HepG2 (cell line): ENCODE results near the gene TXNRD2. TPM values are rescaled to one million over a fixed set of nuclear protein-coding genes. Genes with fewer than 3 reads are reported as not detected.

Experiments
- BRCA1 ChIP-seq: sonication (generic); formaldehyde crosslinking; IDR thresholded peaks from 2 replicates; pipeline ENCODE4 v1.4.0; 2020; ENCODE audit warnings: missing genetic modification reagents
- CTCF ChIP-seq: sonication (generic); formaldehyde crosslinking; IDR thresholded peaks from 2 replicates; pipeline ENCODE4 v1.5.0; 2020; ENCODE audit warnings: mild to moderate bottlenecking, missing genetic modification reagents, moderate library complexity
- GATA4 ChIP-seq: sonication (generic); IDR thresholded peaks from 2 replicates; pipeline ENCODE4 v1.6.1; 2016; ENCODE audit warnings: antibody characterized with exemption, low read depth, borderline replicate concordance
- MBNL3 ChIP-seq: fragments of 250-450 bp; sonication (Bioruptor Pico); conservative IDR thresholded peaks from 2 replicates; pipeline ENCODE4 v1.8.0; 2022; ENCODE audit warnings: mild to moderate bottlenecking, inconsistent platforms
- MZF1 ChIP-seq: sonication (generic); formaldehyde crosslinking; IDR thresholded peaks from 2 replicates; pipeline ENCODE4 v1.8.1; 2023; ENCODE audit warnings: mild to moderate bottlenecking, missing genetic modification reagents, borderline replicate concordance
- NFIB ChIP-seq: sonication (generic); formaldehyde crosslinking; IDR thresholded peaks from 2 replicates; pipeline ENCODE4 v1.9.0; 2021; ENCODE audit warnings: missing genetic modification reagents, mild to moderate bottlenecking, borderline replicate concordance
- RORA ChIP-seq: sonication (generic); formaldehyde crosslinking; IDR thresholded peaks from 2 replicates; pipeline ENCODE4 v1.5.0; 2020; ENCODE audit warnings: mild to moderate bottlenecking, missing genetic modification reagents, moderate library complexity
- SALL2 ChIP-seq: sonication (generic); formaldehyde crosslinking; IDR thresholded peaks from 2 replicates; pipeline ENCODE4 v1.8.1; 2023; ENCODE audit warnings: mild to moderate bottlenecking, missing genetic modification reagents, inconsistent platforms
- SP1 ChIP-seq, 2 experiments: fragments of 450-650 bp in 1 of 2; sonication (generic) in 1 of 2; formaldehyde crosslinking in 1 of 2; IDR thresholded peaks; 2 replicates each; pipeline versions ENCODE4 v1.4.0 to v1.6.1; 2016 to 2020; ENCODE audit warnings: missing genetic modification reagents in 1 of 2
- TAF1 ChIP-seq: sonication (generic); formaldehyde crosslinking; IDR thresholded peaks from 2 replicates; pipeline ENCODE4 v1.4.0; 2020; ENCODE audit warnings: missing genetic modification reagents
- ZBED4 ChIP-seq: sonication (generic); formaldehyde crosslinking; IDR thresholded peaks from 2 replicates; pipeline ENCODE4 v1.4.0; 2020; ENCODE audit warnings: missing genetic modification reagents, borderline replicate concordance
- ZNF121 ChIP-seq: sonication (generic); formaldehyde crosslinking; IDR thresholded peaks from 2 replicates; pipeline ENCODE4 v1.5.0; 2020; ENCODE audit warnings: mild to moderate bottlenecking, missing genetic modification reagents
- ZNF335 ChIP-seq: sonication (generic); formaldehyde crosslinking; IDR thresholded peaks from 2 replicates; pipeline ENCODE4 v1.4.0; 2020; ENCODE audit warnings: missing genetic modification reagents
- ZNF430 ChIP-seq: sonication (generic); formaldehyde crosslinking; IDR thresholded peaks from 2 replicates; pipeline ENCODE4 v1.9.0; 2021; ENCODE audit warnings: mild to moderate bottlenecking, missing genetic modification reagents
- ZNF788 ChIP-seq: sonication (generic); formaldehyde crosslinking; IDR thresholded peaks from 2 replicates; pipeline ENCODE4 v1.5.0; 2020; ENCODE audit warnings: mild to moderate bottlenecking, missing genetic modification reagents, borderline replicate concordance
- ZNF83 ChIP-seq: sonication (generic); formaldehyde crosslinking; IDR thresholded peaks from 2 replicates; pipeline ENCODE4 v1.4.0; 2020; ENCODE audit warnings: missing genetic modification reagents, mild to moderate bottlenecking, borderline replicate concordance
- polyA plus RNA-seq, 8 experiments: library from polyadenylated mRNA; depleted of rRNA in 3 of 8; stranded (reverse) in 7 of 8; unstranded in 1 of 8; fragments of >200 nt; fragmentation: Illumina TruSeq in 4 of 8; extraction: Trizol in 4 of 8; gene quantifications; 2 replicates each; pipeline versions ENCODE4 v1.2.1 to v1.2.3, GENCODE V29; 2011 to 2016; ENCODE audit warnings: low read depth in 4 of 8, missing spikeins in 1 of 8, mixed read lengths in 1 of 8; ENCODE audit not compliant: insufficient read depth in 1 of 8
- total RNA-seq, 5 experiments: library from RNA; depleted of rRNA; stranded (reverse); fragments of >200 nt; fragmentation: Illumina TruSeq; extraction: Trizol; gene quantifications; 2 replicates each; pipeline ENCODE4 v1.2.3, GENCODE V29; 2016; ENCODE audit warnings: low read depth in 1 of 5
- TF ChIP-seq, protein P1 (sequence below): sonication (generic); formaldehyde crosslinking; IDR thresholded peaks from 2 replicates; pipeline ENCODE4 v1.5.1; 2020; ENCODE audit warnings: missing genetic modification reagents, mild to moderate bottlenecking, borderline replicate concordance
- TF ChIP-seq, protein P2 (sequence below): sonication (generic); formaldehyde crosslinking; IDR thresholded peaks from 2 replicates; pipeline ENCODE4 v1.8.0; 2022; ENCODE audit warnings: missing genetic modification reagents, mild to moderate bottlenecking, borderline replicate concordance
- TF ChIP-seq, protein P3 (sequence below): sonication (generic); formaldehyde crosslinking; IDR thresholded peaks from 2 replicates; pipeline ENCODE4 v1.4.0; 2020; ENCODE audit warnings: missing genetic modification reagents

The TXNRD2 gene
- total and polyA plus RNA-seq, 2 of the 13 experiments (the other 11 are each of a cell fraction or from before 2014, with no cell fraction given) = 17.5 to 18.6 TPM

GRCh38 chr22:19962246-19962908, 20.8 kb upstream of the TXNRD2 start (continued):
- TF ChIP-seq ZBED4 (CRISPR knock-in tag) = no peak; the same call in 1 of the 2 replicates
- no peak for TF ChIP-seq GATA4
- TF ChIP-seq RORA (CRISPR knock-in tag) = no peak
- TF ChIP-seq ZNF788 (CRISPR knock-in tag) = peak; percentile 58
- TF ChIP-seq SALL2 (CRISPR knock-in tag) = no peak
- no peak for TF ChIP-seq ZNF121 (CRISPR knock-in tag)
- TF ChIP-seq, protein P1, sequence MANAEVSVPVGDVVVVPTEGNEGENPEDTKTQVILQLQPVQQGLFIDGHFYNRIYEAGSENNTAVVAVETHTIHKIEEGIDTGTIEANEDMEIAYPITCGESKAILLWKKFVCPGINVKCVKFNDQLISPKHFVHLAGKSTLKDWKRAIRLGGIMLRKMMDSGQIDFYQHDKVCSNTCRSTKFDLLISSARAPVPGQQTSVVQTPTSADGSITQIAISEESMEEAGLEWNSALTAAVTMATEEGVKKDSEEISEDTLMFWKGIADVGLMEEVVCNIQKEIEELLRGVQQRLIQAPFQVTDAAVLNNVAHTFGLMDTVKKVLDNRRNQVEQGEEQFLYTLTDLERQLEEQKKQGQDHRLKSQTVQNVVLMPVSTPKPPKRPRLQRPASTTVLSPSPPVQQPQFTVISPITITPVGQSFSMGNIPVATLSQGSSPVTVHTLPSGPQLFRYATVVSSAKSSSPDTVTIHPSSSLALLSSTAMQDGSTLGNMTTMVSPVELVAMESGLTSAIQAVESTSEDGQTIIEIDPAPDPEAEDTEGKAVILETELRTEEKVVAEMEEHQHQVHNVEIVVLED (CRISPR knock-in tag) = no peak; the same call in 1 of the 2 replicates
- TF ChIP-seq, protein P2, sequence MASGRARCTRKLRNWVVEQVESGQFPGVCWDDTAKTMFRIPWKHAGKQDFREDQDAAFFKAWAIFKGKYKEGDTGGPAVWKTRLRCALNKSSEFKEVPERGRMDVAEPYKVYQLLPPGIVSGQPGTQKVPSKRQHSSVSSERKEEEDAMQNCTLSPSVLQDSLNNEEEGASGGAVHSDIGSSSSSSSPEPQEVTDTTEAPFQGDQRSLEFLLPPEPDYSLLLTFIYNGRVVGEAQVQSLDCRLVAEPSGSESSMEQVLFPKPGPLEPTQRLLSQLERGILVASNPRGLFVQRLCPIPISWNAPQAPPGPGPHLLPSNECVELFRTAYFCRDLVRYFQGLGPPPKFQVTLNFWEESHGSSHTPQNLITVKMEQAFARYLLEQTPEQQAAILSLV = no peak
- TF ChIP-seq, protein P3, sequence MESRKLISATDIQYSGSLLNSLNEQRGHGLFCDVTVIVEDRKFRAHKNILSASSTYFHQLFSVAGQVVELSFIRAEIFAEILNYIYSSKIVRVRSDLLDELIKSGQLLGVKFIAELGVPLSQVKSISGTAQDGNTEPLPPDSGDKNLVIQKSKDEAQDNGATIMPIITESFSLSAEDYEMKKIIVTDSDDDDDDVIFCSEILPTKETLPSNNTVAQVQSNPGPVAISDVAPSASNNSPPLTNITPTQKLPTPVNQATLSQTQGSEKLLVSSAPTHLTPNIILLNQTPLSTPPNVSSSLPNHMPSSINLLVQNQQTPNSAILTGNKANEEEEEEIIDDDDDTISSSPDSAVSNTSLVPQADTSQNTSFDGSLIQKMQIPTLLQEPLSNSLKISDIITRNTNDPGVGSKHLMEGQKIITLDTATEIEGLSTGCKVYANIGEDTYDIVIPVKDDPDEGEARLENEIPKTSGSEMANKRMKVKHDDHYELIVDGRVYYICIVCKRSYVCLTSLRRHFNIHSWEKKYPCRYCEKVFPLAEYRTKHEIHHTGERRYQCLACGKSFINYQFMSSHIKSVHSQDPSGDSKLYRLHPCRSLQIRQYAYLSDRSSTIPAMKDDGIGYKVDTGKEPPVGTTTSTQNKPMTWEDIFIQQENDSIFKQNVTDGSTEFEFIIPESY (CRISPR knock-in tag) = peak; percentile 50; the same call in 1 of the 2 replicates
- no peak for TF ChIP-seq MBNL3
- 0 out of 2 replicates have a peak, but pooled peaks have one; percentile 11 for TF ChIP-seq TAF1 (CRISPR knock-in tag)
- no peak for TF ChIP-seq ZNF335 (CRISPR knock-in tag)
- no peak for TF ChIP-seq SP1 (IDR thresholded peaks at IDR 0.05)
- TF ChIP-seq SP1 (CRISPR knock-in tag; IDR thresholded peaks at IDR 0.05) = peak; percentile 72
- peak; percentile 96 for TF ChIP-seq CTCF (CRISPR knock-in tag)
- TF ChIP-seq MZF1 (CRISPR knock-in tag) = no peak
- no peak for TF ChIP-seq ZNF430 (CRISPR knock-in tag)
- TF ChIP-seq NFIB = no peak
- no peak; the same call in 1 of the 2 replicates for TF ChIP-seq ZNF83
- no peak for TF ChIP-seq BRCA1
